ENCODE data around the gene SRPK3. TPM values are rescaled to one million over a fixed set of nuclear protein-coding genes. Genes with fewer than 3 reads are reported as not detected.
"Not testable (repeated sequence)": the region's sequence is repeated elsewhere in the genome, so short reads cannot be mapped to it uniquely, and the experiment has no call there.

The SRPK3 gene
- total RNA-seq, 1 donor: 0.36 TPM

DNA sequence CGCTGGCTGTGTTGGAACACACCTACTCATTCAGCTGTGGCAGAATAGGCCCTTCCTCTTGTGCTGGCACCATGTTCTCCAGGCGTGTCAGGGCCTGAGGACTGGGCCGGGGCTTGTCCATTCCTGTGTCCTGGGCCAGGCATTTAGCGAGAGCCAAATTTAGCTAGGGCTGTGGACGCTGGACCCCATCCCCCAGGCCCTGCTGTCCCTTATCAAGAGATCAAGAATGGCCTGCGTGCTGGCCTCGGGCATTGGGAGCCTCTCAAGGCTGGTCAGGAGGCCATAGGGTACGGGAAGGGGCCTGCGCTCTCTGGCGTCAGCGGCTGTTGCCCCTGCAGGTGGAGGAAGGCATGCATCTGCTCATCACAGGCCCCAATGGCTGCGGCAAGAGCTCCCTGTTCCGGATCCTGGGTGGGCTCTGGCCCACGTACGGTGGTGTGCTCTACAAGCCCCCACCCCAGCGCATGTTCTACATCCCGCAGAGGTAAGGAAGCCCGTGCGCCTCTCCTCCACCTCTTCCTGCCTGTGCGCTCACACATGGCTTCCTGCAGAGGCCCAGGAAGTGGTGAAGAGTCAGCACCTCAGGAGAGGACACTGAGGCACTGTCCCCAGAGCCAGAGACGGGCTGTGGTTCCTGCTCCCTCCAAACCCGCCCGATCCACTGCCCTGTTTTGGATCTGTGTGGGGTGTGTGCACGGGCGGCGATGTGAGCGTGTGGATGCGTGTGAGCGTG lies 40.9 kb upstream of the SRPK3 start:
- TF ChIP-seq, protein P1, sequence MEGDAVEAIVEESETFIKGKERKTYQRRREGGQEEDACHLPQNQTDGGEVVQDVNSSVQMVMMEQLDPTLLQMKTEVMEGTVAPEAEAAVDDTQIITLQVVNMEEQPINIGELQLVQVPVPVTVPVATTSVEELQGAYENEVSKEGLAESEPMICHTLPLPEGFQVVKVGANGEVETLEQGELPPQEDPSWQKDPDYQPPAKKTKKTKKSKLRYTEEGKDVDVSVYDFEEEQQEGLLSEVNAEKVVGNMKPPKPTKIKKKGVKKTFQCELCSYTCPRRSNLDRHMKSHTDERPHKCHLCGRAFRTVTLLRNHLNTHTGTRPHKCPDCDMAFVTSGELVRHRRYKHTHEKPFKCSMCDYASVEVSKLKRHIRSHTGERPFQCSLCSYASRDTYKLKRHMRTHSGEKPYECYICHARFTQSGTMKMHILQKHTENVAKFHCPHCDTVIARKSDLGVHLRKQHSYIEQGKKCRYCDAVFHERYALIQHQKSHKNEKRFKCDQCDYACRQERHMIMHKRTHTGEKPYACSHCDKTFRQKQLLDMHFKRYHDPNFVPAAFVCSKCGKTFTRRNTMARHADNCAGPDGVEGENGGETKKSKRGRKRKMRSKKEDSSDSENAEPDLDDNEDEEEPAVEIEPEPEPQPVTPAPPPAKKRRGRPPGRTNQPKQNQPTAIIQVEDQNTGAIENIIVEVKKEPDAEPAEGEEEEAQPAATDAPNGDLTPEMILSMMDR (IDR thresholded peaks at IDR 0.05; ENCODE audit: extremely low read depth, low read depth, low read length): no peak
- Histone ChIP-seq H3K4me2 (ENCODE audit: insufficient read depth, low read length) (no peak overlapping the region), H3K79me2 (ENCODE audit: insufficient read depth, low read length) (no peaks in the 10 kb centered on the region), H2AFZ (ENCODE audit: low read length) (no peak overlapping the region), H3K27me3 (ENCODE audit: insufficient read depth, low read length) (no peaks in the 10 kb centered on the region), H3K4me1 (ENCODE audit: insufficient read depth, low read length) (no peaks in the 10 kb centered on the region), H4K20me1 (ENCODE audit: insufficient read depth, low read length) (no peaks in the 10 kb centered on the region), H3K4me3 (ENCODE audit: insufficient read depth, low read length) (no peak overlapping the region), H3K36me3 (ENCODE audit: insufficient read depth, low read length) (no peaks in the 10 kb centered on the region), H3K27ac (ENCODE audit: low read depth, low read length) (no peak overlapping the region), H3K9me3 (ENCODE audit: low read depth, low read length) (no peaks in the 10 kb centered on the region)
- DNase-seq (ENCODE audit: insufficient read length, low spot score, missing footprints): peak; percentile 69

DNA sequence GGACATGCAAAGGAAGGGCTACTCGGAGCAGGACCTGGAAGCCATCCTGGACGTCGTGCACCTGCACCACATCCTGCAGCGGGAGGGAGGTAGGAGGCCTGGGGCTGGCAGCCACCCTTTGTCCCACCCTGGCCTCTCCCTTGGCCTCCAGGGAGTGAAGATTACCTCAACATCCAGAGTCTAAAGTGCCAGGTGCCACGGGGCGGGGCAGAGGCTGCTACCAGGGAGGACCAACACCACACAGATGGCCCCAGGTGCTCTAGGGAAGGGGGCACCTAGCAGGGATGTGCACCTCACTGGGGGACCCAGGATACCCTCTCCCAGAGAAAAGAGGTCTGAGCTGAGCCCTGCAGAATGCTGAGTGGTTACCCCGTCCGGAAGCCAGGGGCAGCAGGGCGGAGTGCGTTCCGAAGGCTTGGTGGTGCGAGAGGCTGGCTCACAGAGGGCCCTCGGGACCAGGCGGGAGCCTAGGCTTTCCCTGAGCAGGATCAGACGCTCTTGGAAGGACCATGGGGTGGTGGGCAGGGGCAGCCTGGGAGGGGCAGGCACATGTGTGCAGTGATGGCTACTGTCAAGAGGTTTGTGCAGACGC lies 40.1 kb upstream of the SRPK3 start:
- H3K79me2 ChIP-seq (ENCODE audit: insufficient read depth, low read length): no peaks in the 10 kb centered on the region
- H3K4me2 ChIP-seq (ENCODE audit: insufficient read depth, low read length): no peak overlapping the region
- no peak overlapping the region for H3K4me3 ChIP-seq (ENCODE audit: insufficient read depth, low read length)
- TF ChIP-seq, protein P1 (IDR thresholded peaks at IDR 0.05; ENCODE audit: extremely low read depth, low read depth, low read length): no peak
- H4K20me1 ChIP-seq (ENCODE audit: insufficient read depth, low read length): no peaks in the 10 kb centered on the region
- DNase-seq (ENCODE audit: insufficient read length, low spot score, missing footprints): peak; percentile 37
- no peak overlapping the region for H2AFZ ChIP-seq (ENCODE audit: low read length)
- H3K4me1 ChIP-seq (ENCODE audit: insufficient read depth, low read length): no peaks in the 10 kb centered on the region
- no peaks in the 10 kb centered on the region for H3K27me3 ChIP-seq (ENCODE audit: insufficient read depth, low read length)
- H3K36me3 ChIP-seq (ENCODE audit: insufficient read depth, low read length): no peaks in the 10 kb centered on the region
- no peak overlapping the region for H3K27ac ChIP-seq (ENCODE audit: low read depth, low read length)
- no peaks in the 10 kb centered on the region for H3K9me3 ChIP-seq (ENCODE audit: low read depth, low read length)

DNA sequence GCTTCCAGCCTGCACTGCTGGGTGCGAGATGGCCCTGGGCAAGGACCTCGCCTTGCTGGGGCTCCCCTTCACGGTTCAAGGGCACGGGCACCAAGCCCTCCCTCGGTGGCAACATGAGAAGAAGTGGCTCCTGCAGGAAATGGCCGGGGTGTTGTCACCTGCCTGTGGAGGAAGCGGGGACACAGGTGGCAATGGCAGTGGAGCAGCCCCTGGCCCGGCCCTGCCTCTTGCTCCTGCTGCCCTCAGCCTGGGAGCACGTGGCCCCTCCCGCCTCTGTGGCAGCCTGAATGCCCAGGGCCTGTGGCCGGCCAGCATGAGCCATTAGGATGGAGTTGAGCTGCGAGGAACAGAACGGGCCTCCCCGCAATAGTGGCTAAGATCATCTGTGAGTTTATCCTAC lies 39.4 kb upstream of the SRPK3 start:
- DNase-seq (ENCODE audit: insufficient read length, low spot score, missing footprints): no peak

DNA sequence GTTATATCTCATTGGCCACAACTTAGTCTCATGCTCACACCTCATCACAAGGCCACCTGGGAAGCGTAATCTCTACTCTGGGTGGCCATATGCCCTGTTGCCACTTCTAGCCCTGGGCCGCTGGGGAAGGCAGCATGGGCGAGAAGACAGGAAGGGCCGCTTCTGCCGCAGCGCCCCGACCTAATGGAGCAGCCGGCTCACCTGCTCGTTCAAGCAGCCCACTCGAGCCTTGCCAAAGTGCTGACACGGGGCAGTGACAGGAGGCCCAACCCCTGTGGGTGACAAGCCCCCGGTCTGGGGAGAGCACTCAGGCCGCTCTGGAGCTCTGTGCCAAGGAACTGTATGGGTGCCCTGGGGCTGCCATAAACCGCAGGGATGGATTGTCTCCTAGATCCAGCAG lies 38.7 kb upstream of the SRPK3 start:
- H3K27me3 ChIP-seq (ENCODE audit: insufficient read depth, low read length); H2AFZ ChIP-seq (ENCODE audit: low read length); H3K4me2 ChIP-seq (ENCODE audit: insufficient read depth, low read length); H3K4me1 ChIP-seq (ENCODE audit: insufficient read depth, low read length); H3K4me3 ChIP-seq (ENCODE audit: insufficient read depth, low read length); H3K27ac ChIP-seq (ENCODE audit: low read depth, low read length); H3K9me3 ChIP-seq (ENCODE audit: low read depth, low read length); H3K79me2 ChIP-seq (ENCODE audit: insufficient read depth, low read length); H3K36me3 ChIP-seq (ENCODE audit: insufficient read depth, low read length); DNase-seq (ENCODE audit: insufficient read length, low spot score, missing footprints); H4K20me1 ChIP-seq (ENCODE audit: insufficient read depth, low read length): not testable (repeated sequence)

More for the DNA sequence above, 39.4 kb upstream of the SRPK3 start:
- no peak overlapping the region for H3K27ac ChIP-seq (ENCODE audit: low read depth, low read length)
- H3K36me3 ChIP-seq (ENCODE audit: insufficient read depth, low read length): no peaks in the 10 kb centered on the region
- TF ChIP-seq, protein P1 (IDR thresholded peaks at IDR 0.05; ENCODE audit: extremely low read depth, low read depth, low read length): no peak
- no peak overlapping the region for H2AFZ ChIP-seq (ENCODE audit: low read length)
- no peak overlapping the region for H3K4me2 ChIP-seq (ENCODE audit: insufficient read depth, low read length)
- H4K20me1 ChIP-seq (ENCODE audit: insufficient read depth, low read length): no peaks in the 10 kb centered on the region
- H3K79me2 ChIP-seq (ENCODE audit: insufficient read depth, low read length): no peaks in the 10 kb centered on the region
- no peaks in the 10 kb centered on the region for H3K27me3 ChIP-seq (ENCODE audit: insufficient read depth, low read length)
- no peaks in the 10 kb centered on the region for H3K9me3 ChIP-seq (ENCODE audit: low read depth, low read length)
- no peak overlapping the region for H3K4me3 ChIP-seq (ENCODE audit: insufficient read depth, low read length)
- H3K4me1 ChIP-seq (ENCODE audit: insufficient read depth, low read length): no peaks in the 10 kb centered on the region

DNA sequence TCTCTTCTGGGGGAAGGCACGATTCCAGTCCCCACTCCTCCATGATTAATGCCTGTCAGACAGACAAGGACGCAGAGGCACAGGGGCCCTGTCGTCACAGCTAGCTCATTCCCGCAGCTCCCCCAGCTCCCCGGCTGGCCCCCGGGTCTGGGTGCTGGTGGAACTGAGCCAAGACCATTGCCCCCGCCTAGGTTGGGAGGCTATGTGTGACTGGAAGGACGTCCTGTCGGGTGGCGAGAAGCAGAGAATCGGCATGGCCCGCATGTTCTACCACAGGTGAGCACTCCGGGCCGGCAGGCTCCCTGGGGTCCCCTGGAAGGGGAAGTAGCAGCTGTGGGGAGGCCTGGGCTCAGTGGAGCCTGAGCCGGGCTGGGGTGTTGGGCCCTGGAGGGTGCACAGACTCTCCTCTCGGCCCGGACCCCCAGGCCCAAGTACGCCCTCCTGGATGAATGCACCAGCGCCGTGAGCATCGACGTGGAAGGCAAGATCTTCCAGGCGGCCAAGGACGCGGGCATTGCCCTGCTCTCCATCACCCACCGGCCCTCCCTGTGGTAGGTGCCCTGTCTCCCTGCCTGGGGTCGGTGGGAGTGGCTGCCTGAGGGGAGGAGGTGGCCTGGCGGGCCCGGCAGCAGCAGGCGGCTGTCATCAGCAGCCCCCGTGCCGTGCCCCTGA lies 37.9 kb upstream of the SRPK3 start:
- H3K4me2 ChIP-seq (ENCODE audit: insufficient read depth, low read length); H3K27me3 ChIP-seq (ENCODE audit: insufficient read depth, low read length): not testable (repeated sequence)

DNA sequence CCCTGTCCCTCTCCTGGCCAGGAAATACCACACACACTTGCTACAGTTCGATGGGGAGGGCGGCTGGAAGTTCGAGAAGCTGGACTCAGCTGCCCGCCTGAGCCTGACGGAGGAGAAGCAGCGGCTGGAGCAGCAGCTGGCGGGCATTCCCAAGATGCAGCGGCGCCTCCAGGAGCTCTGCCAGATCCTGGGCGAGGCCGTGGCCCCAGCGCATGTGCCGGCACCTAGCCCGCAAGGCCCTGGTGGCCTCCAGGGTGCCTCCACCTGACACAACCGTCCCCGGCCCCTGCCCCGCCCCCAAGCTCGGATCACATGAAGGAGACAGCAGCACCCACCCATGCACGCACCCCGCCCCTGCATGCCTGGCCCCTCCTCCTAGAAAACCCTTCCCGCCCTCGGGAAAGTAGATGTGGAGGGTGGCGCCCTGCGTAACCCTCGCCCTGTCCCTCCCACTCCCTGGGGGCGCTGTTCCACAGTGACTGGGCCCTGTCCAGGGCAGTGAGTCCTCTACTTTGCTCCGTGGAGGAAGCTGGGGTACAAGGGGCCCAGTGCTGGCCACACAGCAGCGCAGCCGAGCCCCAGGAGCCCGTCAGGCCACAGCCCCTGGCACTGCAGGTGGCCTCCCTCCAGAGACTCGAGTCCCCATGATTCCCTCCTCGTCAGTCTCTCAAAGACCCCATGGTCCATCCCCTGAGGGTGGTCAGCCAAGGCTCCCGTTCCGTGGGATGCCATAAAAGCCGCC lies 37.2 kb upstream of the SRPK3 start:
- H3K36me3 ChIP-seq (ENCODE audit: insufficient read depth, low read length); H2AFZ ChIP-seq (ENCODE audit: low read length); H3K4me1 ChIP-seq (ENCODE audit: insufficient read depth, low read length); H4K20me1 ChIP-seq (ENCODE audit: insufficient read depth, low read length); H3K9me3 ChIP-seq (ENCODE audit: low read depth, low read length); H3K27ac ChIP-seq (ENCODE audit: low read depth, low read length); H3K79me2 ChIP-seq (ENCODE audit: insufficient read depth, low read length); H3K27me3 ChIP-seq (ENCODE audit: insufficient read depth, low read length): not testable (repeated sequence)
- H3K4me2 ChIP-seq (ENCODE audit: insufficient read depth, low read length): peak overlapping the region; percentile 58
- H3K4me3 ChIP-seq (ENCODE audit: insufficient read depth, low read length): peak overlapping the region; percentile 19
- peak; percentile 55 for DNase-seq (ENCODE audit: insufficient read length, low spot score, missing footprints)

More for the DNA sequence above, 37.9 kb upstream of the SRPK3 start:
- not testable (repeated sequence) for H3K4me3 ChIP-seq (ENCODE audit: insufficient read depth, low read length); H3K4me1 ChIP-seq (ENCODE audit: insufficient read depth, low read length); H3K27ac ChIP-seq (ENCODE audit: low read depth, low read length); H4K20me1 ChIP-seq (ENCODE audit: insufficient read depth, low read length); DNase-seq (ENCODE audit: insufficient read length, low spot score, missing footprints); H2AFZ ChIP-seq (ENCODE audit: low read length); H3K9me3 ChIP-seq (ENCODE audit: low read depth, low read length); H3K79me2 ChIP-seq (ENCODE audit: insufficient read depth, low read length); H3K36me3 ChIP-seq (ENCODE audit: insufficient read depth, low read length)

Data from osteoblast (primary cell).